Stimulated activated CD8-positive, alpha-beta memory T cell treated with anti-CD3 and anti-CD28 coated beads, Interleukin-12 subunit alpha, Interleukin-12 subunit beta, amount 100 ng/mL, for 1 hour (primary cell): Measurements from ENCODE around the gene PRRX2.
A peak's percentile ranks its signal among the peaks of the same experiment; 100 is the strongest.

Source experiments
- DNase-seq: peaks from one replicate; pipeline ENCODE4 v3.0.0-alpha.2; 2020; ENCODE audit warnings: low read depth

Gene PRRX2

GRCh38 chr9:129637102-129637501 is 28.3 kb upstream of the PRRX2 start:
- no peak for DNase-seq

- DNase-seq, result no peak
Measured at GRCh38 chr9:129637673-129638439, 27.6 kb upstream of the PRRX2 start.

- DNase-seq, result no peak
Measured at GRCh38 chr9:129639034-129639630, 26.3 kb upstream of the PRRX2 start.

- DNase-seq, result no peak
Measured at GRCh38 chr9:129639756-129640085, 25.7 kb upstream of the PRRX2 start.

- DNase-seq, result no peak
Measured at GRCh38 chr9:129640086-129640870, 25.2 kb upstream of the PRRX2 start.

GRCh38 chr9:129640871-129641749 is 24.3 kb upstream of the PRRX2 start:
- no peak for DNase-seq

- DNase-seq, result peak; percentile 88
Measured at GRCh38 chr9:129641750-129642585, 23.5 kb upstream of the PRRX2 start, which contains the start of gene ASB6. Gene ASB6, minus strand, starts transcription at chr9:129642151. Its CDS starts 152 bp downstream, at chr9:129641999.

- no peak for DNase-seq
Measured at GRCh38 chr9:129643706-129644105, 21.7 kb upstream of the PRRX2 start.

- no peak for DNase-seq
Measured at GRCh38 chr9:129644365-129644764, 21.1 kb upstream of the PRRX2 start.

- DNase-seq, result no peak
Measured at GRCh38 chr9:129644902-129645301, 20.5 kb upstream of the PRRX2 start.

- DNase-seq, result no peak
Measured at GRCh38 chr9:129646252-129646651, 19.2 kb upstream of the PRRX2 start.

- DNase-seq, result no peak
Measured at GRCh38 chr9:129646654-129647053, 18.8 kb upstream of the PRRX2 start.

GRCh38 chr9:129647635-129648034 is 17.8 kb upstream of the PRRX2 start:
- no peak for DNase-seq

GRCh38 chr9:129648092-129648763 is 17.2 kb upstream of the PRRX2 start:
- no peak for DNase-seq

- DNase-seq, result no peak
Measured at GRCh38 chr9:129648764-129649115, 16.7 kb upstream of the PRRX2 start.

- DNase-seq, result no peak
Measured at GRCh38 chr9:129649726-129650679, 15.4 kb upstream of the PRRX2 start.

GRCh38 chr9:129650680-129651235 is 14.7 kb upstream of the PRRX2 start:
- DNase-seq, result no peak

- DNase-seq, result no peak
Measured at GRCh38 chr9:129653823-129654553, 11.5 kb upstream of the PRRX2 start.
